IMR-90 (cell line): ENCODE data around the gene PTGDR. TPM values are rescaled to one million over a fixed set of nuclear protein-coding genes. Genes with fewer than 3 reads are reported as not detected.

Experiments
- ATAC-seq: fragments of 200-7000 bp; cut with Tn5 transposase; 2 replicates; pipeline ENCODE4 v1.9.1; 2020; ENCODE audit warnings: low read depth, mild to moderate bottlenecking, moderate library complexity
- BruUV-seq: library from RNA; stranded (reverse); fragments of 400-500 nt; replicated peaks from 2 replicates; lab custom pipeline; 2021; lab: Mats Ljungman, UMichigan
- CTCF ChIA-PET: fragments of 300-600 bp; formaldehyde crosslinking; extraction: SDS; loops from one replicate; lab custom pipeline; 2021; ENCODE audit warnings: antibody characterized with exemption; lab: Yijun Ruan, JAX
- POLR2A ChIA-PET: fragments of 300-600 bp; sonication (Branson Sonifier 250); formaldehyde crosslinking; loops from one replicate; lab custom pipeline; 2022; ENCODE audit warnings: antibody characterized with exemption; ENCODE audit not compliant: unreplicated experiment; lab: Charles Lee
- DNase-seq: peaks from one replicate; pipeline ENCODE4 v3.0.0; 2013
- H2AFZ ChIP-seq: replicated peaks from 2 replicates; pipeline ENCODE3; 2013; ENCODE audit warnings: low read length, mild to moderate bottlenecking; ENCODE audit not compliant: poor library complexity
- H2AK5ac ChIP-seq: 2 replicates; pipeline ENCODE4 v1.6.1; 2013; ENCODE audit warnings: low read depth, low read length, inconsistent platforms
- H2AK9ac ChIP-seq: replicated peaks from 2 replicates; pipeline ENCODE3; 2013; ENCODE audit warnings: mild to moderate bottlenecking, low read depth, low read length, moderate library complexity; ENCODE audit not compliant: poor library complexity
- H2BK120ac ChIP-seq: 2 replicates; pipeline ENCODE4 v1.6.1; 2013; ENCODE audit warnings: low read depth, low read length, inconsistent platforms
- H2BK15ac ChIP-seq: 3 replicates; pipeline ENCODE4 v1.6.1; 2013; ENCODE audit warnings: low read depth, low read length, inconsistent platforms
- H2BK20ac ChIP-seq: 2 replicates; pipeline ENCODE4 v1.6.1; 2013; ENCODE audit warnings: low read depth, mild to moderate bottlenecking, inconsistent platforms, low read length, moderate library complexity
- H2BK5ac ChIP-seq: 2 replicates; pipeline ENCODE4 v1.6.1; 2013; ENCODE audit warnings: mild to moderate bottlenecking, low read depth, low read length, inconsistent platforms; ENCODE audit not compliant: poor library complexity, severe bottlenecking
- H3K14ac ChIP-seq: replicated peaks from 2 replicates; pipeline ENCODE4 v1.6.1; 2013; ENCODE audit warnings: low read depth, low read length, inconsistent platforms
- H3K18ac ChIP-seq: 2 replicates; pipeline ENCODE4 v1.6.1; 2013; ENCODE audit warnings: low read depth, low read length, control low read depth
- H3K23ac ChIP-seq: 2 replicates; pipeline ENCODE4 v1.6.1; 2013; ENCODE audit warnings: low read depth, low read length, inconsistent platforms
- H3K27ac ChIP-seq: 2 replicates; pipeline ENCODE4 v1.5.1; 2013; ENCODE audit warnings: mild to moderate bottlenecking, control low read depth, low read length; ENCODE audit not compliant: insufficient read depth
- H3K27me3 ChIP-seq: 2 replicates; pipeline ENCODE4 v1.6.1; 2013; ENCODE audit warnings: low read length; ENCODE audit not compliant: control insufficient read depth, insufficient read depth
- H3K36me3 ChIP-seq: 2 replicates; pipeline ENCODE4 v1.6.1; 2013; ENCODE audit warnings: low read length, mixed read lengths; ENCODE audit not compliant: control insufficient read depth, insufficient read depth
- H3K4ac ChIP-seq: 2 replicates; pipeline ENCODE4 v1.6.1; 2013; ENCODE audit warnings: low read depth, low read length, inconsistent platforms
- H3K4me1 ChIP-seq: 2 replicates; pipeline ENCODE4 v1.6.1; 2013; ENCODE audit warnings: low read length, mixed read lengths; ENCODE audit not compliant: control insufficient read depth, insufficient read depth
- H3K4me2 ChIP-seq: 2 replicates; pipeline ENCODE4 v1.6.1; 2013; ENCODE audit warnings: low read depth, mild to moderate bottlenecking, control low read depth, low read length, moderate library complexity
- H3K4me3 ChIP-seq: 2 replicates; pipeline ENCODE4 v1.5.1; 2013; ENCODE audit warnings: low read depth, mild to moderate bottlenecking, control low read depth, low read length, moderate library complexity; ENCODE audit not compliant: insufficient read depth
- H3K56ac ChIP-seq: 2 replicates; pipeline ENCODE4 v1.6.1; 2013; ENCODE audit warnings: low read length, inconsistent platforms; ENCODE audit not compliant: insufficient read depth; ENCODE audit errors: extremely low read depth
- H3K79me1 ChIP-seq, 2 experiments: 2 replicates each; pipeline ENCODE4 v1.6.1; 2013; ENCODE audit warnings: low read length in 2 of 2, inconsistent platforms in 1 of 2, low read depth in 1 of 2
- H3K9ac ChIP-seq: 2 replicates; pipeline ENCODE4 v1.6.1; 2013; ENCODE audit warnings: low read depth, low read length, control low read depth
- H3K9me1 ChIP-seq: 2 replicates; pipeline ENCODE4 v1.6.1; 2013; ENCODE audit warnings: low read length, inconsistent platforms; ENCODE audit not compliant: insufficient read depth
- H3K9me3 ChIP-seq: 2 replicates; pipeline ENCODE4 v1.6.1; 2013; ENCODE audit warnings: low read length; ENCODE audit not compliant: control insufficient read depth, insufficient read depth
- H4K20me1 ChIP-seq: 2 replicates; pipeline ENCODE4 v1.6.1; 2013; ENCODE audit warnings: low read length, inconsistent platforms; ENCODE audit not compliant: insufficient read depth
- H4K5ac ChIP-seq: 2 replicates; pipeline ENCODE4 v1.6.1; 2013; ENCODE audit warnings: mild to moderate bottlenecking, low read depth, low read length, control low read depth
- H4K8ac ChIP-seq, 2 experiments: 2 replicates each; pipeline ENCODE4 v1.6.1; 2013; ENCODE audit warnings: low read depth in 2 of 2, low read length in 2 of 2, control low read depth in 1 of 2, inconsistent platforms in 1 of 2
- H4K91ac ChIP-seq: 2 replicates; pipeline ENCODE4 v1.6.1; 2013; ENCODE audit warnings: low read depth, low read length, inconsistent platforms; ENCODE audit not compliant: insufficient read depth
- BHLHE40 ChIP-seq: fragments of 150-350 bp; IDR thresholded peaks from 2 replicates; pipeline ENCODE4 v1.6.1; 2016; ENCODE audit warnings: mild to moderate bottlenecking, low read depth, low read length
- CEBPB ChIP-seq: IDR thresholded peaks from 2 replicates; pipeline ENCODE4 v1.6.1; 2012; ENCODE audit warnings: low read depth, low read length, improper control_type of control experiment
- ELK1 ChIP-seq: fragments of 150-350 bp; IDR thresholded peaks from 2 replicates; pipeline ENCODE4 v1.6.1; 2016; ENCODE audit warnings: low read depth, mild to moderate bottlenecking, low read length, moderate library complexity, borderline replicate concordance
- MAFK ChIP-seq: IDR thresholded peaks from 2 replicates; pipeline ENCODE4 v1.6.1; 2012; ENCODE audit warnings: low read depth, low read length, improper control_type of control experiment
- MAZ ChIP-seq: IDR thresholded peaks from 2 replicates; pipeline ENCODE4 v1.6.1; 2012; ENCODE audit warnings: low read depth, mild to moderate bottlenecking, low read length, improper control_type of control experiment, moderate library complexity, borderline replicate concordance
- MXI1 ChIP-seq: IDR thresholded peaks from 2 replicates; pipeline ENCODE4 v1.6.1; 2012; ENCODE audit warnings: low read depth, mild to moderate bottlenecking, low read length, moderate library complexity, borderline replicate concordance
- NFE2L2 ChIP-seq: fragments of 150-350 bp; IDR thresholded peaks from 2 replicates; pipeline ENCODE4 v1.6.1; 2016; ENCODE audit warnings: low read depth, mild to moderate bottlenecking, low read length
- POLR2A ChIP-seq: IDR thresholded peaks from 2 replicates; pipeline ENCODE4 v1.6.1; 2012; ENCODE audit warnings: mild to moderate bottlenecking, low read depth, low read length
- RCOR1 ChIP-seq: IDR thresholded peaks from 2 replicates; pipeline ENCODE4 v1.6.1; 2012; ENCODE audit warnings: mild to moderate bottlenecking, low read length, improper control_type of control experiment; ENCODE audit not compliant: insufficient replicate concordance
- RFX5 ChIP-seq: IDR thresholded peaks from 2 replicates; pipeline ENCODE4 v1.8.0; 2012; ENCODE audit warnings: low read depth, mild to moderate bottlenecking, low read length, moderate library complexity
- SMC3 ChIP-seq: fragments of 150-350 bp; IDR thresholded peaks from 2 replicates; pipeline ENCODE4 v1.6.1; 2016; ENCODE audit warnings: low read depth, mild to moderate bottlenecking, antibody characterized with exemption, low read length, moderate library complexity
- USF2 ChIP-seq: fragments of 150-350 bp; IDR thresholded peaks from 2 replicates; pipeline ENCODE4 v1.6.1; 2017; ENCODE audit warnings: mild to moderate bottlenecking, antibody characterized with exemption, low read length, low read depth
- WGBS, 2 experiments: methylation state at CpG; one replicate each; pipeline versions ENCODE4 v1.1.5 to v1.1.7; 2013; ENCODE audit warnings: missing lambda C conversion rate in 2 of 2; ENCODE audit not compliant: insufficient read length in 1 of 2; ENCODE audit errors: extremely low coverage in 2 of 2; 5-methylcytosine and 5-hydroxymethylcytosine counted together
- dilution Hi-C: fragments of 300-500 bp; cut with HindIII; formaldehyde crosslinking; loops from one replicate; pipeline ENCODE4 v1.14.3; 2018; ENCODE audit warnings: low sequenced_read_pairs; ENCODE audit not compliant: unreplicated experiment
- in situ Hi-C: fragments of 300-500 bp; cut with MboI; formaldehyde crosslinking; loops from 3 replicates; pipeline ENCODE4 v1.14.3; 2019; ENCODE audit warnings: low sequenced_read_pairs, inconsistent platforms, mixed read lengths
- intact Hi-C: fragments of 100-400 bp; cut with micrococcal nuclease; formaldehyde crosslinking; loops from 2 replicates; pipeline ENCODE4 v1.10.0; 2022
- polyA plus RNA-seq, 3 experiments: library from polyadenylated mRNA; depleted of rRNA; stranded (reverse); fragments of >200 nt; gene quantifications; 2 replicates each; pipeline ENCODE4 v1.2.3, GENCODE V29; 2012; ENCODE audit warnings: low replicate concordance in 1 of 3
- total RNA-seq: library from RNA; depleted of rRNA; stranded (reverse); fragments of >200 nt; gene quantifications from 2 replicates; pipeline ENCODE4 v1.2.3, GENCODE V29; 2012

PTGDR gene
- total and polyA plus RNA-seq, 2 of the 4 experiments (the other 2 are of a cell fraction), result not detected

GRCh38 chr14:52307905-52308304 is 40.4 kb downstream of the PTGDR start:
- no CpG with 5 or more reads among the region's 2 CpGs for WGBS, 2 experiments
- POLR2A ChIA-PET, result no interaction called here
- intact Hi-C loops, result no loop called here
- dilution Hi-C loops, result no loop called here
- no peak overlapping the region for H2AK5ac ChIP-seq
- no peak overlapping the region for H3K4ac ChIP-seq
- H2BK15ac ChIP-seq, result no peak overlapping the region
- CTCF ChIA-PET, result no interaction called here
- peaks cover 11 to 25% of the 10 kb centered on the region in 2 experiments; a peak in 2 of 4 replicates for H3K79me1 ChIP-seq
- H4K8ac ChIP-seq, result no peak overlapping the region
- no peak overlapping the region for H3K4me2 ChIP-seq
- no peak overlapping the region for H2BK20ac ChIP-seq
- H3K4me1 ChIP-seq, result peaks cover 10% of the 10 kb centered on the region
- TF ChIP-seq NFE2L2, result no peak
- TF ChIP-seq POLR2A, result no peak
- no peak for TF ChIP-seq MAFK
- TF ChIP-seq CEBPB, result no peak
- no peak for TF ChIP-seq RCOR1
- TF ChIP-seq RFX5, result no peak
- no peak for TF ChIP-seq USF2
- no peak for TF ChIP-seq MXI1
- no peak for TF ChIP-seq MAZ
- no peak for TF ChIP-seq BHLHE40
- no peak for TF ChIP-seq SMC3
- no peak for TF ChIP-seq ELK1
- DNase-seq (no peak), ATAC-seq (no peak)
- no peak overlapping the region for H3K14ac ChIP-seq
- H3K9ac ChIP-seq, result no peak overlapping the region
- no peaks in the 10 kb centered on the region for H4K20me1 ChIP-seq
- H3K27ac ChIP-seq, result no peak overlapping the region
- H3K9me3 ChIP-seq, result no peaks in the 10 kb centered on the region
- no peak overlapping the region for H2BK5ac ChIP-seq
- no peak overlapping the region for H2AK9ac ChIP-seq
- H3K36me3 ChIP-seq, result no peaks in the 10 kb centered on the region
- no peak overlapping the region for H4K91ac ChIP-seq
- H3K4me3 ChIP-seq, result no peak overlapping the region
- no peak overlapping the region for H4K5ac ChIP-seq
- H2BK120ac ChIP-seq, result no peak overlapping the region
- no peak overlapping the region for H2AFZ ChIP-seq
- H3K27me3 ChIP-seq, result no peaks in the 10 kb centered on the region
- peaks cover 4% of the 10 kb centered on the region; the same call in 1 of the 2 replicates for H3K9me1 ChIP-seq
- no peak overlapping the region for H3K56ac ChIP-seq
- BruUV-seq, result no TSS peak
- H3K18ac ChIP-seq, result no peak overlapping the region
- H3K23ac ChIP-seq, result no peak overlapping the region
- in situ Hi-C loops, result loop anchor here (25.0 kb wide), 1 partner anchor 379 kb away; the partner anchor contains the start of gene ERO1A
